OCI-LY1 (cell line): ENCODE results near the gene MMP23B.

Experiments
- EZH2 ChIP-seq: fragments of 200-600 bp; sonication (generic), shearing (Covaris generic); IDR thresholded peaks from 2 replicates; pipeline ENCODE4 v1.8.0; 2017; ENCODE audit warnings: borderline replicate concordance, mixed run types, mild to moderate bottlenecking, antibody characterized with exemption, low read length, moderate library complexity, mixed read lengths
- TF ChIP-seq, protein P1 (sequence below): fragments of 200-600 bp; sonication (generic), shearing (Covaris generic); IDR thresholded peaks from 2 replicates; pipeline ENCODE4 v1.5.1; 2017; ENCODE audit warnings: mild to moderate bottlenecking, antibody characterized with exemption, low read length, moderate library complexity, mixed read lengths

DNA sequence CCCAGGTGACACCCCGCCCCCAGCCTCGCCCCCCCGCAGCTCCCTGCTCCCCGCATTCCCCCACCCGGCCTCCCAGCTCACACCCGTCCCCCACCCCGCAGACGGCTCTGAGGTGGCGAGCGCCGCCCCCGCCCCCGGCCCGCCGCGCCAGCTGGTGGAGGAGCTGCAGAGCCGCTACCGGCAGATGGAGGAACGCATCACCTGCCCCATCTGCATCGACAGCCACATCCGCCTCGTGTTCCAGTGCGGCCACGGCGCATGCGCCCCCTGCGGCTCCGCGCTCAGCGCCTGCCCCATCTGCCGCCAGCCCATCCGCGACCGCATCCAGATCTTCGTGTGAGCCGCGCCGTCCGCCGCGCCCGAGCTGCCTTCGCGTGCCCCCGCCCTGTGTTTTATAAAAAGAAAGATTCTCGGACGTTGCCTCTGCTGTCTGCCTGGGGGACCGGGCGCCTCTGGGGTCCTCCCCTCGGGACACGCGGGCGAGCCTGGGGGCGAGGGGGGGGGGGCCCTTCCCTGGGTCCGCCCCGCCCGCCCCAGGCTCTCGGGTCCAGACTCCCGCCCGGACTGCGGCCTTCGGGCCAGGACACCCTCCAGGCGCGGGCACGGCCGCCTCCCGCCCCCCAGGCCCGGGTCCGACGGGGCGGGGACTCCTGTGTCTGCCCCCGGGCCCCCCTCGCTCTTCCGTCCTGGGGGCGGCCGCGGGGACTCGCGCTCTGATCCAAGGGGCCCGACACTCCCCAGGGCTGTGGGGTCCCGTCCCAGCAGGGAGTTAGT lies 1.6 kb upstream of the MMP23B start:
- TF ChIP-seq, protein P1, sequence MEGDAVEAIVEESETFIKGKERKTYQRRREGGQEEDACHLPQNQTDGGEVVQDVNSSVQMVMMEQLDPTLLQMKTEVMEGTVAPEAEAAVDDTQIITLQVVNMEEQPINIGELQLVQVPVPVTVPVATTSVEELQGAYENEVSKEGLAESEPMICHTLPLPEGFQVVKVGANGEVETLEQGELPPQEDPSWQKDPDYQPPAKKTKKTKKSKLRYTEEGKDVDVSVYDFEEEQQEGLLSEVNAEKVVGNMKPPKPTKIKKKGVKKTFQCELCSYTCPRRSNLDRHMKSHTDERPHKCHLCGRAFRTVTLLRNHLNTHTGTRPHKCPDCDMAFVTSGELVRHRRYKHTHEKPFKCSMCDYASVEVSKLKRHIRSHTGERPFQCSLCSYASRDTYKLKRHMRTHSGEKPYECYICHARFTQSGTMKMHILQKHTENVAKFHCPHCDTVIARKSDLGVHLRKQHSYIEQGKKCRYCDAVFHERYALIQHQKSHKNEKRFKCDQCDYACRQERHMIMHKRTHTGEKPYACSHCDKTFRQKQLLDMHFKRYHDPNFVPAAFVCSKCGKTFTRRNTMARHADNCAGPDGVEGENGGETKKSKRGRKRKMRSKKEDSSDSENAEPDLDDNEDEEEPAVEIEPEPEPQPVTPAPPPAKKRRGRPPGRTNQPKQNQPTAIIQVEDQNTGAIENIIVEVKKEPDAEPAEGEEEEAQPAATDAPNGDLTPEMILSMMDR = no peak
- TF ChIP-seq EZH2 = no peak
